ENCODE results near the gene FAM171A1.
"Not testable (repeated sequence)": the region's sequence is repeated elsewhere in the genome, so short reads cannot be mapped to it uniquely, and the experiment has no call there.

FAM171A1 gene

DNA sequence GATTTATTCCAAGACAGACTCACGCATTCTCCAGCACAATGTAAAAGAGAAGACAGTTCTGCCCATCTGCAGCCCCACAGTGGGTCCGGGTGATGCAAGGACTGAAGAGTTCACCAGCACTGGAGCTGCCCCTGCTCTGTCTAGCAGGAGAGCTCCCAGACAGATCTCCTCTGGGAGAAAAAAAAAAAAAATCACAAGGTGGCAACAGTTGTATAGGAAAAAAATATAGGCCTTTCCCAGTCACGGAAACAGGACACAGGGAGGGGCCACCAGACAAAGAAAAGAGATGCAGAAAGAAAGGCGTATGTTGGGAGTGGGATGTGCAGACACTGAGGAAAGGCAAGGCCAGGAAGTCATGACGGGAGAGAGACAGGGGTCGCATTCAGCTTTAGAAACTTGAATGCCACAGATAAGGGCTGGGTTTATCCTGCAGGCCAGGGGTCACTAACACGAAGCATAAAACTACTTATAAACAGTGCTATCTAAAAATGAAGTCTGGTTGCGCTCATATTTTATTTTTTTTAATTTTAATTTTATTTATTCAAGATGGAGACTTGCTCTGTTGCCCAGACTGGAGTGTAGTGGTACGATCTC is 54.1 kb downstream of the FAM171A1 start:
- DNase-seq (ENCODE audit: low read depth), result no peak

GRCh38 chr10:15316145-15316544 is 54.9 kb downstream of the FAM171A1 start:
- no peak for DNase-seq (ENCODE audit: low read depth)

GRCh38 chr10:15315286-15315685 is 55.8 kb downstream of the FAM171A1 start:
- no peak for DNase-seq (ENCODE audit: low read depth)

- no peak for DNase-seq (ENCODE audit: low read depth)
Observed at GRCh38 chr10:15314482-15315045, 56.5 kb downstream of the FAM171A1 start.

DNA sequence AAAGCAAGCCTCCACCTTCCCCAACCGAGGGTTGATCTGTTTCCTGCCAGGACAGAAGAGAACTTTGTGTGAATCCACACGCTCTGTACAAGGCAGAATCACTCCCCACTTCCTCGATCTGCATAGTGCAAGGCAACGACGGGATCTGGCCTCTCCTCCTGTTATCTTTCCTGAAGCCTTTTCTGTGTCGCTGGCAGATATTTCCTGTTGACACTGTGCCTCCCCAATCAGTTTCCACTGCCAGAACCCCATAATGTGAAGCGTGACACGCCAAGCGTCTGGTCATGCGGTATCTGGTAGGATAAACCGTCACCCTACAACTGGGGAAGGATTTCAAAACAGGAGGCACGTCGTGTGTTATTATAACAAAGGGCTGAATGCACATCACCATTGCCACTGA is 57.2 kb downstream of the FAM171A1 start:
- DNase-seq (ENCODE audit: low read depth), result no peak

DNA sequence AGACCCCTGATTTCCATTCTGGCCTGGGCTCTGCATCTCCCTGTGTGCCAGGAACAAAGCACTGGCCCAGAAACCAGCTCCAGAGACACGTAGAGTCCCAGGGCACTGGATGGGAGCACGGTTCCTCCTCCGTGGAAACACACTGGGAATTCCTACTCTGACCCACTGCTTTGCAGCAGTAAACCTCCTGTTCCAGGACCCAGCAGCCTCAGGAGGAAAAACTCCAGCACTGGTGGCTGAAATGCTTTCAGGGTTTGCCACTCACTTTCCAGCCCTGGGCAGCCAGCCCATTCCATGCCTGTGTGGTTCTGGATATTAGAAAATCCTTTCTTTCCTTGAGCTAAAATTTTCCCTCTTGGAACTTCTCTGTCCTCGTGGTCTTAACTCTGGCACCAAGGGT is 58.0 kb downstream of the FAM171A1 start:
- DNase-seq (ENCODE audit: low read depth), result no peak

DNA sequence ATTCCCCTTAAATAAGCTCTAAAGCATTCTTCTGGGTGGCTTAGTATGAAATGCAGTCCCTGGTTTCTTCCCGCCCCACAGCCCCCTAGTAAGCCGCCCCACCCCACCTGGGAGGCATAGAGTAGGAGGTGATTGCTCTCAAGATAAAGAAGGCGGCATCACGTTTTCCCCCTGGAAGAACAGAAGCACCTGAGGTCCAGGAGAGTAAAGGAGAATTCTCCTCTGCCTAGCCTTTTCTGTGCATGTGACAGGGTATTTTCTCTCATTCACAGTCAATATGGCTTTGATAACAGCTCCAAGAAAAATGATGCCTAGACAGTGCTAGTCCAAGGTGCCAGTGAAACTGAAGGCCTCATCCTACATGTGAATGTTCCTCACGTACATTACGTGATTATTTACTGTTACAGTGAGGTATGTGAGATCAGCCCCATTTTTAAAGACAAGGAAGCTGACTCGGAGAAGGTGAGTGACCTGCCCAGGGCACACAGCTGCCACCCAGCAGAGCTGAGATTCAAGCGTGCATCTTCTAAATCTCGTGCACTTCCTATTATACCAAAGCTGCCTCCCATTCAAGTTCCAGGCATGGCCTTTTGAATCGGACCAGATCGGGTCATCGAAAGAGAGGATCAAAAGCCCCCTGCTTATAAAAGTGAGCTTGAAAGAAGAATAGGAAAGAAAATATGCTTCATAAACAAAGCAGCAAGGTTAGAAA is 59.4 kb downstream of the FAM171A1 start:
- DNase-seq (ENCODE audit: low read depth), result no peak

- no peak for DNase-seq (ENCODE audit: low read depth)
Observed at GRCh38 chr10:15310776-15311568, 60.1 kb downstream of the FAM171A1 start.

DNA sequence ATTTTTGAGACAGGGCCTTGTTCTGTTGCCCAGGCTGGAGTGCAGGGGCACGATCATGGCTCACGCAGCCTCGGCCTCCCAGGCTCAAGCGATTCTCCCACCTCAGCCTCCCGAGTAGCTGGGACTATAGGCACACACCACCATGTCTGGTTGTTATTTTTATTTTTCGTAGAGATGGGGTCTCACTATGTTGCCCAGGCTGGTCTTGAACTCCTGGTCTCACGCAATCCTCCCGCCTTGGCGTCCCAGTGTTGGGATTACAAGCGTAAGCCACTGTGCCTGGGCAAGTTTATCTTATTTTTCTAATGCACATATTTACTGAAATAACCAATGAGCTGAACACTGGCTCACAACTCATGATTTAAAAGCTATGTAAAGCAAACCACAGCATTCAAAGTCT is 61.9 kb downstream of the FAM171A1 start:
- no peak for DNase-seq (ENCODE audit: low read depth)

DNA sequence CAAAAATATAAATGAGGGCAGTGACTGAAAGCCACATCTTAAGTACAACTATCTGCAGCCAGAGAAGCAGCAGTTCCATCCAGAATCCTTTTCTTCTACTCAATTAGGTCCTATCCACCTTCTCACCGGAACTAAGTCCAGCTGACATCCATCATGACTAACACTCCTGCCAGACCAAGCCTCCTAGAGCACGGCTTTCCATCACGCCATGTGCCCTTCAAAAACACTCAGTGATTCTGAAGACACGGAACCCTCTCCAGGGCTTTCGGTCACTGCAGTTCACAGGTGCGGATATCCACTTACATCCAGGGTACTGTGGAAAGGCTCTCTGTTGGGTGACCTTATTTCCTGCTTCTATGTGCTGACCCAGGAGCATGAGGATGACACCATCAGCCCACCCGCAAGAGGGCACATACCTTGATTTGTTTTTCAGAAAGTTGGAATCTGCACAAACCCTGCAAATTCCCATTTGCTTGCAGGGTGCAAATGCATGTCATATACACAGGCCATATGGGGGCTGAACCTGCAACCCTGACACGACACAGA is 64.3 kb downstream of the FAM171A1 start:
- no peak for DNase-seq (ENCODE audit: low read depth)

DNA sequence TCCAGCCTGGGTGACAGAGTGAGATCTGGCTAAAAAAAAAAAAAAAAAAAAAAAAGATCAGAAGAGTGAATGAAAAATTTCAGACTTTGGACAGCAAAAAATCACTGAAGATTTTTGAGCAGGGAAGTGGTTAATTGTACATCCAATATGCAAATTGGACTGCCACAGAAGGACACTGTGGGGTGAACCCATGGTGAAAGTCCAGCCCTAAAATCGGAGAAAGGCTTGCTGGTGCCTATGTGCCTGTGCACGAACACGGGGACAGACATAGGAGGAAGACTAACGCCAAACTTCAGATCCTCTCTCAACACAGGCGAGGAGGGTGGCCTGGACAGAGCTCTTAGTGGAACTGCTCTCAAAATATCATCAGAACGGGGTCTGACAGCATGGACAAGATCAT is 65.5 kb downstream of the FAM171A1 start:
- DNase-seq (ENCODE audit: low read depth), result no peak

DNA sequence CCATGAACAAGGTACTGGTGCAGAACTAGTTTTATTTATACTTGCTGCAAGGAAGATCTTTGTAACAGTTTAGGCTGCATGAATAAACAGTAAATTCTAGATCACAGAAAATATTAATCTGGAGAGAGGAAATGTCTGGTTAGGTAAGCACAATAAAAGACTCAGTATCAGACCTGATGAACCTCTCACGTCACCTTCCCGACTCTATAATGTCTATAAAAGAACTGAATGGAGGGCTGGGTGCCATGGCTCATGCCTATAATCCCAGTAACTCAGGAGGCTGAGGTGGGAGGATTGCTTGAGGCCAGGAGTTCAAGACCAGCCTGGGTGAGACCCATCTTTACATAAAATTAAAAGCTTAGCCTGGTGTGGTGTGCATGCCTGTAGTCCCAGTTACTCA is 65.9 kb downstream of the FAM171A1 start:
- no peak for DNase-seq (ENCODE audit: low read depth)

GRCh38 chr10:15302188-15302956 is 68.7 kb downstream of the FAM171A1 start:
- DNase-seq (ENCODE audit: low read depth), result not testable (repeated sequence)

- no peak for DNase-seq (ENCODE audit: low read depth)
Observed at GRCh38 chr10:15300697-15301096, 70.4 kb downstream of the FAM171A1 start.

DNA sequence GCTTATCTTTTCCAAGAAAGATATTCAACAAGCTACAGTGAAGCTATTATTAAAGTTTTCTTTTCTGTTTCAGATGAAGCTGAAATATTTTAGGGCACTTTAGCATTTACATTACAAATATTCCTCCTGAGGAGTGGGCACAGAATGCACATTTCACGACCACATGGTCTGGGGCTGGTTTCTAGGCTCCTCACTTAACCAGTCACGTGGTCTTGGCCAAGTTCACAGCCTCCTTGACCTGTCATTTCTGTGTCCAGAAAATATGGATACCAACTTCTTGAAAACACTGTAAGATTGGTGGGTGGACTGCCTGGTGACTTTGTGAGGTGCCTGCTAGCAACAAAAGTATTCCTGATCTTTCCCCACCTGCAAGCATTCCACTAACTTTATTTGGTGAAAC is 70.9 kb downstream of the FAM171A1 start:
- DNase-seq (ENCODE audit: low read depth), result no peak

- no peak for DNase-seq (ENCODE audit: low read depth)
Observed at GRCh38 chr10:15296701-15297100, 74.4 kb downstream of the FAM171A1 start.

DNA sequence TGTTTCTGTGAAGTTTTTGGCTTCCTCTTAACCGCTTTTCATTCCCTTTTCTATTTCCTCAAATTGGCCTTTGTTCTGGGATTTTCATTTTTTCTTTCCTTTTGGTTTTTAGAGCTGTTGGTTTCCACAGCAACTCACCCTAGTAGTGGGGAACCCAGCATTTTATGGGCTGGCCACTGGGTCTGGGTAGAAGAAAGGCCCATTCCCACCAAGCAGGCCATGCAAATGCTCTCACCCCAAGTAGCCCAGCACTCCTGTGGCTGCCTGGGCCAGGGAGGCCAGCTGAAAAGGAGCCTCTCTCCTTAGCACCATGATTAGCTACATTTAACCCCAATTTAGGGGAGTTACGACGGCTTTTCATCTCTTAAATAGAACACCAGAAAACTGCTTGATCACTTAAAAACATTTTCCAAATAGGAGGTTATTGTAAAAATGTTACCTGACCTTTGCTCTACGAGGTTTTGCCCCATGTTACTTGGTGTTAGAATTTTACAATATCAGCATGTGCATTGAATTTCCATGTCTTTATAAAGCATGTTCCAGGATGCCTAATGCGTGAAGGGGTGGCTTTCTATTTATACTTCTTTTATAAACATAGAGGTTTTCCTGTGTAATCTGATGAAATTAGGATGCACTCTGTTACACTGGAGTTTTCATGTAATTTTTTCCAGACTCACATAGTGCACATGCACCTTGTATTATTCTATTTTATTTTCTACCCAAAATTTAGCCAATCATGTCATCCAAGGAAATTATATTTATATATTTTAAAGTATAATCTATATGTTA is 75.4 kb downstream of the FAM171A1 start:
- no peak for DNase-seq (ENCODE audit: low read depth)

DNA sequence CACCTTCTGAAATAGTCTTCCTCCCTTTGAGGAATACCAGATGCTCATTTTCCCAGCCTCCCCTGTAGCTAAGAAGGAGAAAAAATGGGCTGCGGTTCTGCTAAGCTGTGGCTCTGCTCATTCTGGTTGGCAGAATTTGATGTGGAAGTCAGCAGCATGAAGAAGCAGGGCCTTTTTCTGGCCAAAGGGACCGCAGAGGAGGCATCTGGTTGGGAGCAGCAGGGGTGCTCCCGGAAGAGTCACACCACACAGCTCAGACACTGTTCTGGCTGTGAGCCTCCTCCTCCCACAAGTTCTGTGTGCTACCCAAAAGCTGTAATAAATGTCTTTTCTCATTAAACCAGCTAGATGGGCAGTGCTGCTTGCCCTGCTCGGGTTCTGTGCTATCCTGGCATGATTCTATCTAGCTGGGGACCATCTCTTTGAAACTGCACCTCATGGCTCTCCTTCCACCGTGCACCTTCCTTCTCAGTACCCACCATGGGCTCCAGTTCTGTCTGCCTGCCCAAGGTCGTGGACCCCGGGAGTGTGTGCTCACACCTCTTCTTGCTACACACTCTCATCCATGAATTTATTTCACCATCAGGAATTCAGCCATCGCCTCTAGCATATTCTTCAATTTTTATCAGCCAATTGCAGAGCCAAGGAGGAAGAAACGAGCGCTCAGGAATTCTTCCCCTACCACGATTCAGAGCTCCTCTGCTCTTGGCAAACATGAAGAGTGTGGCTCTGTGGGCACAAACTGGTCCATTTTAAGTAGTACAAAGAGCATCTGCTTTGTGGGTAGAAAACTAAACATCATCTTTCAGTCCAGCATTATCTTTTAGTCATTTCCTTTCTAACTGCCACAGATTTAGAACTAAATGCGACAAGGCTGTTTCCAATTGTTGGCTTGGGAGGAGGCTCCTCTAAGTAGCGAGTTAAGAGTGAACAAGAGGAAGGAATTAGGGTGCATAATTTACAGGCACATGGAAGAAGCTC is 76.9 kb downstream of the FAM171A1 start:
- DNase-seq (ENCODE audit: low read depth), result no peak

- DNase-seq (ENCODE audit: low read depth), result no peak
Observed at GRCh38 chr10:15290671-15291070, 80.4 kb downstream of the FAM171A1 start.

DNA sequence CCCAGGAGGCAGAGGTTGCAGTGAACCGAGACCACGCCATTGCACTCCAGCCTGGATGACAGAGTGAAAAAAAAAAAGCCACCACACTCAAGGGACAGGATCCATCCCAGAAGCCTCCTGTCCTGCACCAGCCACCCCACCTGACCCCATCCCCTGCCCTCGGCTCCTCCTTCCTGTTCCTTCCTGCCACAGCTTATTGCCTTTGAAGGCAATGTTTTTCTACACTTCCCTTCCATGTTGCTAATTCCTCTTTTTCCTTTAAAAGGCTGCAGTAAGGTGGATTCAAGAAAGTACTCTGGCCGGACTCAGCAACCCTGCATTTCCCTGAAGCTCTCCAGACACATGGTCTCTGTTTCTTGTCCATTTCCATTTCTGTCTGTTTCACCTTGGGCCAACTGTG is 80.9 kb downstream of the FAM171A1 start:
- DNase-seq (ENCODE audit: low read depth), result no peak
